Right cardiac atrium (tissue), 5 donors: ENCODE data around the gene HTR3B. TPM values are rescaled to one million over a fixed set of nuclear protein-coding genes. Genes with fewer than 3 reads are reported as not detected.
"Not testable (repeated sequence)": the region's sequence is repeated elsewhere in the genome, so short reads cannot be mapped to it uniquely, and the experiment has no call there.

Source experiments
- ATAC-seq, 2 donors: fragments of 200-7000 bp; cut with Tn5 transposase; one replicate each; pipeline versions ENCODE4 v1.8.0 to v1.9.1; 2020; ENCODE audit warnings: moderate library complexity in 2 of 2, mild to moderate bottlenecking in 1 of 2
- DNase-seq, 3 donors: peaks; one replicate each; pipeline ENCODE4 v3.0.0-alpha.2; 2020
- H3K27ac ChIP-seq: one replicate; pipeline ENCODE4 v1.5.1; 2013; ENCODE audit warnings: mild to moderate bottlenecking, low read length, control low read depth, moderate library complexity
- H3K27me3 ChIP-seq: one replicate; pipeline ENCODE4 v1.6.1; 2013; ENCODE audit not compliant: control insufficient read depth, insufficient read depth
- H3K4me1 ChIP-seq: one replicate; pipeline ENCODE4 v1.6.1; 2013; ENCODE audit warnings: low read length; ENCODE audit not compliant: control insufficient read depth, insufficient read depth
- H3K4me3 ChIP-seq: one replicate; pipeline ENCODE4 v1.5.1; 2013; ENCODE audit warnings: low read length, control low read depth
- H3K9me3 ChIP-seq: one replicate; pipeline ENCODE4 v1.6.1; 2013; ENCODE audit warnings: low read length; ENCODE audit not compliant: control insufficient read depth
- whole genome bisulfite sequencing: extraction: QIAGEN DNeasy Blood & Tissue Kit; methylation state at CpG from one replicate; pipeline ENCODE4 v1.1.7; 2013; 5-methylcytosine and 5-hydroxymethylcytosine counted together
- intact Hi-C, 4 donors: fragments of 100-400 bp; cut with DNase I; formaldehyde crosslinking; loops; one replicate each; pipeline versions ENCODE4 v1.11.0 to v1.14.0; 2022 to 2023
- polyA plus RNA-seq: library from polyadenylated mRNA; stranded (reverse); fragments of 200-250 nt; gene quantifications from one replicate; pipeline ENCODE4 v1.2.3, GENCODE V29; 2013
- total RNA-seq, 4 donors: library from RNA; stranded (reverse); fragmentation: NEBNext Ultra II Directional; extraction: Animal tissue kit (Norgen Biotek cat#: 25700); gene quantifications; one replicate each; pipeline ENCODE4 v1.2.1, GENCODE V29; 2021
- donor health status: healthy with polysubstance abuse.
- donor health status: DM: no; HTN: yes; CAD: no.
- donor health status: DM: no; HTN: no; CAD: no.
- donor health status: DM: no; HTN: yes; CAD: no; lungs with severe emphysema.
- donor health status: DM: yes; HTN: yes; CAD: no.

HTR3B gene
- total and polyA plus RNA-seq, 5 donors: not detected

GRCh38 chr11:113946162-113946561 is 41.6 kb downstream of the HTR3B start:
- ATAC-seq, DNase-seq, intact Hi-C loops, H3K4me1 ChIP-seq, H3K4me3 ChIP-seq, H3K9me3 ChIP-seq, H3K27ac ChIP-seq, H3K27me3 ChIP-seq: not testable (repeated sequence)
- whole genome bisulfite sequencing: 76% methylated on average over 2 of the region's 2 CpGs

- WGBS: 65% methylated on average over 4 of the region's 4 CpGs
- Histone ChIP-seq H3K4me1 (no peaks in the 10 kb centered on the region), H3K27me3 (peaks cover 2% of the 10 kb centered on the region), H3K27ac (no peak overlapping the region), H3K9me3 (no peaks in the 10 kb centered on the region), H3K4me3 (no peak overlapping the region)
- intact Hi-C loops: no loop called here
- ATAC-seq (no peak), DNase-seq (no peak)
Observed at GRCh38 chr11:113947994-113948393, 43.4 kb downstream of the HTR3B start.

GRCh38 chr11:113949891-113950290 is 45.3 kb downstream of the HTR3B start:
- WGBS: 76% methylated on average over 4 of the region's 4 CpGs
- Histone ChIP-seq H3K9me3 (no peaks in the 10 kb centered on the region), H3K27me3 (peaks cover 2% of the 10 kb centered on the region), H3K27ac (no peak overlapping the region), H3K4me1 (no peaks in the 10 kb centered on the region), H3K4me3 (no peak overlapping the region)
- DNase-seq (no peak), ATAC-seq (no peak)
- intact Hi-C loops: no loop called here

- Histone ChIP-seq H3K27me3 (peaks cover 2% of the 10 kb centered on the region), H3K4me1 (no peaks in the 10 kb centered on the region), H3K4me3 (no peak overlapping the region), H3K27ac (no peak overlapping the region), H3K9me3 (no peaks in the 10 kb centered on the region)
- intact Hi-C loops: no loop called here
- ATAC-seq: no peak
- 50% methylated on average over 5 of the region's 5 CpGs for WGBS
- DNase-seq: no peak
Observed at GRCh38 chr11:113951537-113951936, 46.9 kb downstream of the HTR3B start.

GRCh38 chr11:113952070-113952469 is 47.5 kb downstream of the HTR3B start:
- ATAC-seq (no peak), DNase-seq (no peak)
- H3K4me1 ChIP-seq: no peaks in the 10 kb centered on the region
- H3K4me3 ChIP-seq: no peak overlapping the region
- H3K27me3 ChIP-seq: peaks cover 2% of the 10 kb centered on the region
- WGBS: 43% methylated on average over 10 of the region's 10 CpGs
- H3K27ac ChIP-seq: no peak overlapping the region
- no peaks in the 10 kb centered on the region for H3K9me3 ChIP-seq
- intact Hi-C loops: no loop called here

GRCh38 chr11:113952588-113952987 is 48.0 kb downstream of the HTR3B start:
- intact Hi-C loops: no loop called here
- peaks cover 2% of the 10 kb centered on the region for H3K27me3 ChIP-seq
- no peak for DNase-seq

GRCh38 chr11:113954235-113954634 is 49.6 kb downstream of the HTR3B start:
- no peaks in the 10 kb centered on the region for H3K4me1 ChIP-seq
- ATAC-seq: no peak
- WGBS: 37% methylated on average over 6 of the region's 6 CpGs
- intact Hi-C loops: no loop called here
- DNase-seq: no peak
- H3K27me3 ChIP-seq: peaks cover 2% of the 10 kb centered on the region
- H3K27ac ChIP-seq: no peak overlapping the region
- no peak overlapping the region for H3K4me3 ChIP-seq
- H3K9me3 ChIP-seq: no peaks in the 10 kb centered on the region

More at GRCh38 chr11:113952588-113952987, 48.0 kb downstream of the HTR3B start:
- Histone ChIP-seq H3K9me3 (no peaks in the 10 kb centered on the region), H3K4me3 (no peak overlapping the region), H3K27ac (no peak overlapping the region), H3K4me1 (no peaks in the 10 kb centered on the region)
- no peak for ATAC-seq
- 75% methylated on average over 10 of the region's 10 CpGs for WGBS

GRCh38 chr11:113956986-113957385 is 52.4 kb downstream of the HTR3B start:
- Histone ChIP-seq H3K4me3 (no peak overlapping the region), H3K4me1 (no peaks in the 10 kb centered on the region), H3K9me3 (no peaks in the 10 kb centered on the region), H3K27ac (no peak overlapping the region), H3K27me3 (peaks cover 2% of the 10 kb centered on the region)
- 56% methylated on average over 9 of the region's 9 CpGs for WGBS
- intact Hi-C loops: no loop called here
- ATAC-seq: no peak
- DNase-seq: no peak

- Histone ChIP-seq H3K4me3 (no peak overlapping the region), H3K27ac (no peak overlapping the region), H3K9me3 (no peaks in the 10 kb centered on the region), H3K4me1 (no peaks in the 10 kb centered on the region), H3K27me3 (no peaks in the 10 kb centered on the region)
- DNase-seq: no peak
- no peak for ATAC-seq
- intact Hi-C loops: no loop called here
- WGBS: 64% methylated on average over 9 of the region's 9 CpGs
Observed at GRCh38 chr11:113960702-113961330, 56.2 kb downstream of the HTR3B start.

GRCh38 chr11:113967361-113967760 is 62.8 kb downstream of the HTR3B start:
- DNase-seq (no peak), ATAC-seq (no peak)
- 38% methylated on average over 1 of the region's 1 CpG for WGBS
- Histone ChIP-seq H3K27me3 (no peaks in the 10 kb centered on the region), H3K4me1 (no peaks in the 10 kb centered on the region), H3K9me3 (no peaks in the 10 kb centered on the region), H3K4me3 (no peak overlapping the region), H3K27ac (no peak overlapping the region)
- intact Hi-C loops: no loop called here

- WGBS: 74% methylated on average over 15 of the region's 15 CpGs
- Histone ChIP-seq H3K27ac (no peak overlapping the region), H3K9me3 (no peaks in the 10 kb centered on the region), H3K4me1 (peaks cover 7% of the 10 kb centered on the region), H3K27me3 (no peaks in the 10 kb centered on the region), H3K4me3 (no peak overlapping the region)
- ATAC-seq: no peak
- no peak for DNase-seq
- intact Hi-C loops: no loop called here
Observed at GRCh38 chr11:113971506-113972195, 67.1 kb downstream of the HTR3B start.
